Ovary (tissue), 3 donors: Measurements from ENCODE around the gene SMC1B.
"Not testable (repeated sequence)": the region's sequence is repeated elsewhere in the genome, so short reads cannot be mapped to it uniquely, and the experiment has no call there.

Source experiments
- CTCF ChIP-seq, 3 donors: fragments of 450-650 bp in 2 of 3; fragments of 200-600 bp in 1 of 3; IDR thresholded peaks; one replicate each; pipeline versions ENCODE4 v1.5.1 to v1.8.0; 2016 to 2022; ENCODE audit warnings: antibody characterized with exemption in 3 of 3, mild to moderate bottlenecking in 1 of 3
- EP300 ChIP-seq: sonication (generic); formaldehyde crosslinking; IDR thresholded peaks from one replicate; pipeline ENCODE4 v1.6.1; 2017; ENCODE audit warnings: antibody characterized with exemption
- POLR2A ChIP-seq: fragments of 450-650 bp; IDR thresholded peaks from one replicate; pipeline ENCODE4 v1.6.1; 2017; ENCODE audit warnings: antibody characterized with exemption, mild to moderate bottlenecking, moderate library complexity
- donor health status: DM: no; HTN: no; CAD: no.

DNA sequence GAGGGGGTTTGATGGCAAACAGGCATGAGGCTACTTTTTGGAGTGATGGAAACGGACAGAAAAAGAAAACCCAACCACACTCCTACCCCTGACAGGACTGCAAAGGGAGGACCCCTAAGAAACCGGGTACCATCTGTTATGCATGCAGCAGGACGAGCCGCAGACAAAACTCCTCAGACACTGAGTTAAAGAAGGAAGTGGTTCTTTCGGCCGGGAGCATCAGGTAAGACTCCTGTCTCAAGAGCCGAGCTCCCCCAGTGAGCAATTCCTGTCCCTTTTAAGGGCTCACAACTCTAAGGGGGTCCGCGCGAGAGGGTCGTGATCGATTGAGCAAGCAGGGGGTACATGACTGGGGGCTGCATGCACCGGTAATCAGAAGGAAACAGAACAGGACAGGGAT, 27.3 kb upstream of the SMC1B start:
- not testable (repeated sequence) for TF ChIP-seq CTCF (IDR thresholded peaks at IDR 0.05); POLR2A; EP300
